ENCODE data around the gene ABCC8.
"Not testable (repeated sequence)": the region's sequence is repeated elsewhere in the genome, so short reads cannot be mapped to it uniquely, and the experiment has no call there.

ABCC8 gene

GRCh38 chr11:17426233-17426632, 50.4 kb downstream of the ABCC8 start:
- not testable (repeated sequence) for DNase-seq

GRCh38 chr11:17423533-17424310, 52.9 kb downstream of the ABCC8 start:
- DNase-seq = no peak

DNA sequence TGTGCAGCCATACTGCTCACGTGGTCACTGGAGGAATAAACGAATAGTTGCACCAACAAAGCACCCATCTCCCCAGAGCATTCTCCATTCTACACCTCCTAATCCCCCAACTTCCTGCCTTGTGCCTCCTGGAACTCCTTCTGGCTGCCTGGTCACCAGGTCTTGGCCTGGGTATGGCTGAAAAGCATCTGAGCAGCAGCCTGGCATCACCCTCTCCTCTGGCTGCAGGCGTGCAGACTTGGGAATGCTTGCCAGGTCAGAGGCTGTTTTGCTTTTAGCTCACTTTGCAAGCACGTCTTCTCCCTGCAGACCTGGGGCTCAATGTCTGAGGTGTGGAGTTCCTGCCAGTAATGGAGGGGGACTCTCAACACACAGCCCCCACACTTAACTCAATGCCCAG, 54.9 kb downstream of the ABCC8 start:
- no peak for DNase-seq

- no peak for DNase-seq
Measured at GRCh38 chr11:17418444-17419081, 58.1 kb downstream of the ABCC8 start.

- DNase-seq = no peak
Measured at GRCh38 chr11:17416492-17416891, 60.2 kb downstream of the ABCC8 start.

- no peak for DNase-seq
Measured at GRCh38 chr11:17415523-17416104, 61.0 kb downstream of the ABCC8 start.

- no peak for DNase-seq
Measured at GRCh38 chr11:17414992-17415391, 61.7 kb downstream of the ABCC8 start.

GRCh38 chr11:17414317-17414737, 62.3 kb downstream of the ABCC8 start:
- DNase-seq = no peak

DNA sequence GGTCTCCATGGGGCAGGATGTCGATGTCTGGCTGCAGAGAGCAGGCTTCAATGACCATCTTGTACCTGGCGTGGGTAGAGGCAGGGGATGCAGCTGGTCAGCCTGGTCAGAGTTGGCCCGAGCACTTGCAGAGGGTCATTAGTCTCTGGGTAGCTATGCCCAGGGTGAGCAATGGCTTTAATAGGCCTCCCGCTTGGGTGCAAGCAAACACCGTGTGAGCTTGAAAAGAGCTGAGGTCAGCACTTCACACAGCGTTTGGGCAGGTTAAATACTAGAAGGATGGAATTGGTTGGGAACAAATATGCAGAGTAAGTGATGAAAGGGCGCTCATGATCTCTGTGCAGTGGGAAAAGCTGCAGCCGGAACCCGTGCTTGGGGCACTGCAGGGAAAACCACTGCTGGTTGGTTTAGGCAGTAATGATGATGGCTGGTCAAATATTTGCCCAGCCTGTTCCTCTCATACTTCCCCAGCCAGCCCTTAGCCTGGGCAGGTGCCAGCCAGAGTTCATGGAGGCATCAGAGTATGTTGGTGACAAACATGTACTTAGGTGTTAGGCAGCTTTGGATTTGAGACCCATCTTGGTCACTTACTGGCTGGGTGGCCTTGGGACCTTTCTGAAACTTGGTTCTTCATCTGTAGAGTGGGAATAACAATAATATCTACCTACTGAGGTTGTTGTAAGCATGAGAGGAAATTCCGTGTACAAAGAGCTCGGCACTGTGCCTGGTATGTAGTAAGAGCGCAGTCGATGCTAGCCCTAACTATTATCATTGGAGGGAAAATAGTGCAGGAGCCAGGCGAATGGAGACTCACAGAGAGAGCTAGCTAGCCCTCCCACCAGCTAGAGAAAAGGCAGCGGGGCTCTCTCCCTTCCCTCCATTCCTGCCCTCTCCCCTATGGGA, 63.0 kb downstream of the ABCC8 start:
- no peak for DNase-seq

DNA sequence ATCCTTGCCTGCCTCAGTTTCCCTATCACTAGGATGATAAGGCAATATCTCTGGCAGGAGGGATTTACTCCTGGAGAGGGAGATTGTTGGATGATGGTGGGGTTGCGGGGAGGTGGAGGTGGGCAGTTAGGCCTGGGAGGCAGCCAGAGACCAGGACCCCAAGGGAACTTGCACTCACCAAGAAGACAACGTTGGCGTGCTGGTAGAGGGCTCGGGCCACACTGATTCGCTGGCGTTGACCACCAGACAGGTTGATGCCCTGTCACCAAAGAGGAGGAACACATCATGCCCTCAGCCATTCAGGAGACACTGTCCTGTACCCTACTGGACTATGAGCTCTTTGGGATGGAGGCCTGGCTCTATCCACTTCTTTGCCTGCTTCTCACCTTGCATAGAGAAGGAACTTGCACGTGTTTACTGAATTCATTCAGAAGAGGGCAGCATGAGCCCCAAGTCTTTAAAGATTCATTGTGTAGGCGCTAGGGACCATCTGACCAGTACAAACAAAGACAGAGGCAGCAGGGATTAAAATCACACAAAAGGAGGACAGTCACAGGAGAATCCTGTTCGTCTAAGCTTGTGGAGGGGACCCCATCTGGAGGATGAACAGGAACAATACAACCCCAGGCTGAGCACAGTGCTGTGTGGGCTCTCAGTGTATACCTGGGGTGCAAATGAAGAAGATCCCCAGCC, 64.0 kb downstream of the ABCC8 start:
- no peak for DNase-seq

DNA sequence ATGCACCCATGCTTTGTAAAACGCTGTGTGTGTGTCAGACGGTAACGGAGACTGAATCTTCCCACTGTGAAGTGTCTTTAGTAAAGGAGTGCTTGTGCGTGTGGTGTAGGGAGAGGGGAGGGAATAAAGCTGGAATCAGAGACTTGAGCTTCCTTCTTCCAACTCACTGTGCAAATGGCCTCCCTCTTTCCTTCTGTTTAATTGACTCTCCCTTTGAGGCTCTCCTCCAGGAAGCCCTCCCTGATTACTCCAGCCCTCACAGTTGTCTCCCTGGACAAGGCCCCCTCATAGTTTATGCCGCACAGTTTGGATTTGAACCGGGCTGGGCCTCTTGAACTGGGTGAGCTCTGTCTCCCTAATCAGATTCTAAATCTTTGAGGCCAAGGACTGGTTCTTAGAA, 65.2 kb downstream of the ABCC8 start:
- no peak for DNase-seq

GRCh38 chr11:17410606-17411379, 65.9 kb downstream of the ABCC8 start:
- no peak for DNase-seq

DNA sequence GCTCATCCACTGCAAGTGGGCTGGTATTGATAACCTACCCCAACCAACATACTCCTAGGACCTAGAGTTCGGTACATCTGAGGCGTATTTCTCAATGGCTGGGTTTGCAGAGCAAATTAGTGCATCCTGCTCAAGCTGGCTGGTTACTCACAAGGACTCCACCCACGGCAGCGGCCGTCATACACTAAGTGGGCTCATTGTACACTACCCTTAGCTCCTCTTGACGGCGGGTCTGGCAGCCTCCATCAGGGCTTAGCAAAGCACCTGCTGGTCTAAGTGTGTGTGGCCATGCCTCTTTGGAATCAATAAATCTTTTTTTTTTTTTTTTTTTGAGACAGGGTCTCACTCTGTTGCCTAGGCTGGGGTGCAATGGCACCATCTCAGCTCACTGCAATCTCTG, 68.0 kb downstream of the ABCC8 start:
- DNase-seq = no peak

GRCh38 chr11:17408026-17408425, 68.6 kb downstream of the ABCC8 start:
- DNase-seq = no peak

GRCh38 chr11:17407575-17407974, 69.1 kb downstream of the ABCC8 start:
- DNase-seq = no peak

GRCh38 chr11:17406818-17407149, 69.9 kb downstream of the ABCC8 start:
- no peak for DNase-seq

GRCh38 chr11:17406082-17406817, 70.4 kb downstream of the ABCC8 start:
- no peak for DNase-seq

GRCh38 chr11:17405232-17406005, 71.2 kb downstream of the ABCC8 start:
- peak; percentile 50 for DNase-seq

DNA sequence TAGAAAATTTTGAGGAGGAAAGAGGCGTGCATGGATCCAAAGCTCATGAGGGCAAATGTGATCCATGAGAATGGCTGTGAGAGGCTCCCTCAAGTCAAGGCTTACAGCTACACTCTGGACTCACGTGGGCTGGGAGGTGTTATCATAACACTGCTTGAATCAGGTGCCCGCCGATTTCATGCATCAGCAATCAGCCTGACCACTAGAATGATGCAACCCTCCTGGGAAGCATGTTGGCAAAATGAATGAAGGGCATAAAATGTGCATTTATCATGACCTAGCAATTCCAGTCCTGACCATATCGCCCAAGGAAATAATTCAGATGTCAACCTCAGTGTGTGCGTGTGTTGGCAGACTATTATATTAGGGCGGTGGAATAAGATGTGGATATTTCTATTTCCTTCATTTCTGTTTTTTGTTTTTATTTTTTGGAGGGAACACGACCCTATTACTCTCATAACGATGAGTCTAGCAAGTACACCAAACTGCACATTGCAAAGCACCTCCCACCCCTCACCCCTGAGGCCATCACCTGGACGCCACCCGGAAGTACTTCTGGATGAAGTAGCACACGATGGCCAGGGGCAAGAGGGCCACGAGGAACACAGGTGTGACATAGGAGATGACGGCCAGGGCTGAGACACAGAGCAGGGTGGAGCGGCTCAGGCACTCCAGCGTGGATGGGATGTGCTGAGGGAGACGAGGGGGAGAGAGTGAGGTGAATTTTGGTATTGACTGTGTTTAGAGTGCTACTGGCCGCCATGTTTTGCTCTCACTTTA, 72.5 kb downstream of the ABCC8 start:
- peak; percentile 20 for DNase-seq
